ENCODE results near the gene ACACA. TPM values are rescaled to one million over a fixed set of nuclear protein-coding genes. Genes with fewer than 3 reads are reported as not detected.
A peak's percentile ranks its signal among the peaks of the same experiment; 100 is the strongest.
"Not testable (repeated sequence)": the region's sequence is repeated elsewhere in the genome, so short reads cannot be mapped to it uniquely, and the experiment has no call there.

The ACACA gene
- total and polyA plus RNA-seq, 2 donors (not counting 1 experiment from before 2014, with no cell fraction given) = 4.8 to 26.2 TPM

- Histone ChIP-seq H2AFZ (ENCODE audit: insufficient read depth, low read depth, low read length, poor library complexity, severe bottlenecking) (peak overlapping the region; percentile 91), H3K4me1 (ENCODE audit: control insufficient read depth in 2 of 2, insufficient read depth in 2 of 2, low read length in 2 of 2) (peaks cover 12 to 18% of the 10 kb centered on the region in 2 donors), H4K20me1 (ENCODE audit: control insufficient read depth, insufficient read depth, low read length, poor library complexity, severe bottlenecking) (no peaks in the 10 kb centered on the region), H3K79me2 (ENCODE audit: control insufficient read depth, insufficient read depth, low read length) (peaks cover 17% of the 10 kb centered on the region), H3K36me3 (replicated peaks in 1 of 2; ENCODE audit: control extremely low read depth in 1 of 2, control insufficient read depth in 1 of 2, extremely low read depth in 1 of 2, insufficient read depth in 2 of 2, low read length in 1 of 2) (peaks cover 0 to 2% of the 10 kb centered on the region in 2 experiments), H3K9me3 (ENCODE audit: control extremely low read depth in 1 of 3, control insufficient read depth in 2 of 3, insufficient read depth in 1 of 3, low read length in 2 of 3) (no peaks in the 10 kb centered on the region), H3K9ac (ENCODE audit: low read length) (peak overlapping the region; percentile 75), H3K4me2 (replicated peaks; ENCODE audit: low read depth, low read length, poor library complexity, severe bottlenecking) (peak overlapping the region; percentile 90), H3K27me3 (replicated peaks in 1 of 4; ENCODE audit: control extremely low read depth in 1 of 4, control insufficient read depth in 3 of 4, insufficient read depth in 4 of 4, low read length in 3 of 4) (no peaks in the 10 kb centered on the region), H3K4me3 (ENCODE audit: control extremely low read depth in 1 of 5, extremely low read depth in 1 of 5, insufficient read depth in 1 of 5, low read depth in 2 of 5, low read length in 4 of 5) (peak overlapping the region; percentile 18 to 88 (median 83)), H3K27ac (ENCODE audit: low read length in 2 of 2) (peak overlapping the region; percentile 1 to 18)
- Mint-ChIP-seq H3K9me3 (ENCODE audit: insufficient read depth) (no peaks in the 10 kb centered on the region), H3K27me3 (no peaks in the 10 kb centered on the region), H3K4me3 (peak overlapping the region; percentile 92), H3K4me1 (peaks cover 14% of the 10 kb centered on the region), H3K27ac (peak overlapping the region; percentile 80)
- ChIA-PET POLR2A (interaction anchor here (1.2 kb wide), 1 partner anchor 83 kb away, joined by 3 read pairs; no protein-coding TSS in a partner anchor), CTCF (interaction anchor here (0.5 to 2.6 kb wide), 2 partner anchors 14 to 15 kb away, joined by 4 to 15 read pairs; no protein-coding TSS in a partner anchor)
- intact Hi-C loops (cut with micrococcal nuclease) = loop anchor here (2.0 to 5.0 kb wide), 2 partner anchors 811 to 993 kb away; partner anchors contain the start of gene SOCS7
- no peak for DNase-seq
- 13% methylated on average over 15 of the region's 21 CpGs for WGBS (ENCODE audit: insufficient coverage)
- ATAC-seq (ENCODE audit: low read depth) = no peak
- TF ChIP-seq CTCF (IDR thresholded peaks at IDR 0.05) = no peak
- no peak for TF ChIP-seq EZH2 (IDR thresholded peaks at IDR 0.05; ENCODE audit: borderline replicate concordance, insufficient read depth, low read depth, low read length, poor library complexity, severe bottlenecking)
Measured at GRCh38 chr17:37358098-37358829, 48.4 kb downstream of the ACACA start.

GRCh38 chr17:37356796-37357569 is 49.7 kb downstream of the ACACA start:
- CTCF ChIA-PET; H3K36me3 ChIP-seq (replicated peaks in 1 of 2; ENCODE audit: control extremely low read depth in 1 of 2, control insufficient read depth in 1 of 2, extremely low read depth in 1 of 2, insufficient read depth in 2 of 2, low read length in 1 of 2); H4K20me1 ChIP-seq (ENCODE audit: control insufficient read depth, insufficient read depth, low read length, poor library complexity, severe bottlenecking); DNase-seq; H3K9me3 ChIP-seq (ENCODE audit: control extremely low read depth in 1 of 3, control insufficient read depth in 2 of 3, insufficient read depth in 1 of 3, low read length in 2 of 3); H3K27me3 Mint-ChIP-seq; H3K4me3 ChIP-seq (ENCODE audit: control extremely low read depth in 1 of 5, extremely low read depth in 1 of 5, insufficient read depth in 1 of 5, low read depth in 2 of 5, low read length in 4 of 5); H3K4me2 ChIP-seq (replicated peaks; ENCODE audit: low read depth, low read length, poor library complexity, severe bottlenecking); H3K9ac ChIP-seq (ENCODE audit: low read length); H3K27ac ChIP-seq (ENCODE audit: low read length in 2 of 2); H3K9me3 Mint-ChIP-seq (ENCODE audit: insufficient read depth); POLR2A ChIA-PET; H2AFZ ChIP-seq (ENCODE audit: insufficient read depth, low read depth, low read length, poor library complexity, severe bottlenecking); H3K27ac Mint-ChIP-seq; ATAC-seq (ENCODE audit: low read depth); H3K27me3 ChIP-seq (replicated peaks in 1 of 4; ENCODE audit: control extremely low read depth in 1 of 4, control insufficient read depth in 3 of 4, insufficient read depth in 4 of 4, low read length in 3 of 4): not testable (repeated sequence)
- Mint-ChIP-seq H3K4me1 (peaks cover 14% of the 10 kb centered on the region), H3K4me3 (peak overlapping the region; percentile 26)
- intact Hi-C loops (cut with micrococcal nuclease) = loop anchor here (5.0 kb wide), 1 partner anchor 810 kb away; no protein-coding TSS in a partner anchor
- Histone ChIP-seq H3K4me1 (ENCODE audit: control insufficient read depth in 2 of 2, insufficient read depth in 2 of 2, low read length in 2 of 2) (peaks cover 12 to 18% of the 10 kb centered on the region in 2 donors), H3K79me2 (ENCODE audit: control insufficient read depth, insufficient read depth, low read length) (peaks cover 17% of the 10 kb centered on the region)
- 97% methylated on average over 10 of the region's 12 CpGs for WGBS (ENCODE audit: insufficient coverage)

GRCh38 chr17:37346863-37347402 is 59.7 kb downstream of the ACACA start:
- H4K20me1 ChIP-seq (ENCODE audit: control insufficient read depth, insufficient read depth, low read length, poor library complexity, severe bottlenecking); H3K27me3 ChIP-seq (replicated peaks in 1 of 4; ENCODE audit: control extremely low read depth in 1 of 4, control insufficient read depth in 3 of 4, insufficient read depth in 4 of 4, low read length in 3 of 4); intact Hi-C loops (cut with micrococcal nuclease); H3K4me2 ChIP-seq (replicated peaks; ENCODE audit: low read depth, low read length, poor library complexity, severe bottlenecking); CTCF ChIA-PET; H2AFZ ChIP-seq (ENCODE audit: insufficient read depth, low read depth, low read length, poor library complexity, severe bottlenecking); H3K27ac Mint-ChIP-seq; H3K4me3 ChIP-seq (ENCODE audit: control extremely low read depth in 1 of 5, extremely low read depth in 1 of 5, insufficient read depth in 1 of 5, low read depth in 2 of 5, low read length in 4 of 5); H3K4me3 Mint-ChIP-seq; H3K9me3 ChIP-seq (ENCODE audit: control extremely low read depth in 1 of 3, control insufficient read depth in 2 of 3, insufficient read depth in 1 of 3, low read length in 2 of 3); H3K4me1 ChIP-seq (ENCODE audit: control insufficient read depth in 2 of 2, insufficient read depth in 2 of 2, low read length in 2 of 2); DNase-seq; H3K27ac ChIP-seq (ENCODE audit: low read length in 2 of 2); POLR2A ChIA-PET; H3K4me1 Mint-ChIP-seq; H3K36me3 ChIP-seq (replicated peaks in 1 of 2; ENCODE audit: control extremely low read depth in 1 of 2, control insufficient read depth in 1 of 2, extremely low read depth in 1 of 2, insufficient read depth in 2 of 2, low read length in 1 of 2); ATAC-seq (ENCODE audit: low read depth); H3K27me3 Mint-ChIP-seq; H3K9me3 Mint-ChIP-seq (ENCODE audit: insufficient read depth); H3K9ac ChIP-seq (ENCODE audit: low read length): not testable (repeated sequence)
- WGBS (ENCODE audit: insufficient coverage) = 96% methylated on average over 4 of the region's 8 CpGs
- H3K79me2 ChIP-seq (ENCODE audit: control insufficient read depth, insufficient read depth, low read length) = peaks cover 11% of the 10 kb centered on the region

All from B cell (primary cell).